ENCODE data around the gene SLFN13.

DNA sequence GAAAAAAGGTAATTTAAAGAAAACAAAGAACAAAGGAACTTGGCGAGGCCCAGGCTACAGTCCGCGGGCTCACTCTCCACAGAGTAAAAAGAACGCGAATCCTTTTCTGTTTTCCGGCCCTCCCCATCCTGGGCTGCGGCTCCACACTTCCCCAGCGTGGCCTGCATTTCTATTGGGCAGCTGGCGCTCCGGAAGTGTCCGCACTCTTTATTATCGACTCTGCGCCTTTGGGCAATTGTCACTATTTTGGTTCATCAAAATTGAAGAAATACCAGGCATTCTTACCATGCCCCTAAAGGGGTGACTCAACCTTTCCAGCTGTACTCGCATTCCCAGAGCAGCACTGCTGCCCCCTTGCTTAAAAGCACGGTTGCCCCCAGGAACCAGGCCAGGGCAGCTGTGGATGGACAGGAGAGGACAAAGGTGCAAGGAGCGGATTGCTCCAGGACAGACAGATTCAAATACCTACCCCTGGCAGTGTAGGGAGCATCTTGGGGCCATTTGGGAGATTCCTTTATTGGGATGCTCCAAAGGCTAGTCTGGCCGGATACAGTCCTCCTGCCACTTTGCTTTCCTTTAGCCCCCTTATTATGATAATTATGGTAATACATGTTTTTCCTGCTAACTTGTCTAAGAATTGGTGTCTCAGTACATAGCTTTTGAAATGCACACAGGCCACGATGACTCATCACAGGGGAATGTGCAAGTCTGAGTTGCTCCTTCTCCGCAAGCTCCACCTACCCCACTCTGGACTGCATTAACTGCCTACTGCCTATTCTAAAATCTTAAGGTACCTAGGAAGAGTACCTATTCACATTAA is 15.3 kb downstream of the SLFN13 start:
- TF ChIP-seq, protein P1, sequence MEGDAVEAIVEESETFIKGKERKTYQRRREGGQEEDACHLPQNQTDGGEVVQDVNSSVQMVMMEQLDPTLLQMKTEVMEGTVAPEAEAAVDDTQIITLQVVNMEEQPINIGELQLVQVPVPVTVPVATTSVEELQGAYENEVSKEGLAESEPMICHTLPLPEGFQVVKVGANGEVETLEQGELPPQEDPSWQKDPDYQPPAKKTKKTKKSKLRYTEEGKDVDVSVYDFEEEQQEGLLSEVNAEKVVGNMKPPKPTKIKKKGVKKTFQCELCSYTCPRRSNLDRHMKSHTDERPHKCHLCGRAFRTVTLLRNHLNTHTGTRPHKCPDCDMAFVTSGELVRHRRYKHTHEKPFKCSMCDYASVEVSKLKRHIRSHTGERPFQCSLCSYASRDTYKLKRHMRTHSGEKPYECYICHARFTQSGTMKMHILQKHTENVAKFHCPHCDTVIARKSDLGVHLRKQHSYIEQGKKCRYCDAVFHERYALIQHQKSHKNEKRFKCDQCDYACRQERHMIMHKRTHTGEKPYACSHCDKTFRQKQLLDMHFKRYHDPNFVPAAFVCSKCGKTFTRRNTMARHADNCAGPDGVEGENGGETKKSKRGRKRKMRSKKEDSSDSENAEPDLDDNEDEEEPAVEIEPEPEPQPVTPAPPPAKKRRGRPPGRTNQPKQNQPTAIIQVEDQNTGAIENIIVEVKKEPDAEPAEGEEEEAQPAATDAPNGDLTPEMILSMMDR (IDR thresholded peaks at IDR 0.05) = peak in 1 of 7 experiments; percentile 16
- no peak for TF ChIP-seq POLR2A (IDR thresholded peaks at IDR 0.05)

Data from body of pancreas (tissue), 4 donors.